Endothelial cell of umbilical vein (primary cell): ENCODE measurements around the gene GNAT1.

ENCODE experiments used
- CTCF ChIP-seq, 2 donors: IDR thresholded peaks; 1 replicate in 1 of 2; 2 replicates in 1 of 2; pipeline ENCODE4 v1.5.1; 2011; ENCODE audit warnings: low read length in 2 of 2, mild to moderate bottlenecking in 2 of 2, moderate library complexity in 2 of 2, control low read depth in 1 of 2, inconsistent platforms in 1 of 2, low read depth in 1 of 2; ENCODE audit not compliant: insufficient read depth in 1 of 2; ENCODE audit errors: extremely low read depth in 1 of 2
- EZH2 ChIP-seq: IDR thresholded peaks from 2 replicates; pipeline ENCODE4 v1.6.1; 2012; ENCODE audit warnings: borderline replicate concordance, low read depth, mild to moderate bottlenecking, moderate library complexity, low read length, inconsistent platforms; ENCODE audit not compliant: severe bottlenecking
- FOS ChIP-seq: IDR thresholded peaks from 2 replicates; pipeline ENCODE4 v1.6.1; 2011; ENCODE audit warnings: mild to moderate bottlenecking, low read length, moderate library complexity, borderline replicate concordance; ENCODE audit not compliant: insufficient read depth
- GATA2 ChIP-seq: IDR thresholded peaks from 2 replicates; pipeline ENCODE4 v1.7.0; 2011; ENCODE audit warnings: low read depth, mild to moderate bottlenecking, moderate library complexity, mixed read lengths, low read length; ENCODE audit not compliant: insufficient read length, insufficient read depth
- JUN ChIP-seq: IDR thresholded peaks from 2 replicates; pipeline ENCODE4 v1.6.1; 2011; ENCODE audit warnings: borderline replicate concordance, low read depth; ENCODE audit not compliant: insufficient read length, insufficient read depth
- MAX ChIP-seq: IDR thresholded peaks from 2 replicates; pipeline ENCODE4 v1.6.1; 2011; ENCODE audit not compliant: insufficient read depth, insufficient read length
- MYC ChIP-seq: IDR thresholded peaks from one replicate; pipeline ENCODE4 v1.6.1; 2011; ENCODE audit warnings: mild to moderate bottlenecking, low read depth, low read length
- POLR2A ChIP-seq: IDR thresholded peaks from 2 replicates; pipeline ENCODE4 v1.6.1; 2012; ENCODE audit warnings: low read depth, mild to moderate bottlenecking, control low read depth, low read length
- POLR2AphosphoS5 ChIP-seq: IDR thresholded peaks from 2 replicates; pipeline ENCODE4 v1.6.1; 2012; ENCODE audit warnings: low read depth, mild to moderate bottlenecking, control low read depth, low read length, moderate library complexity; ENCODE audit not compliant: insufficient read depth

- TF ChIP-seq CTCF (IDR thresholded peaks at IDR 0.05; ENCODE audit: extremely low read depth in 1 of 2, insufficient read depth in 1 of 2, low read depth in 1 of 2, low read length in 2 of 2) (no peak), EZH2 (no peak), POLR2A (no peak), MAX (no peak), JUN (no peak), POLR2AphosphoS5 (no peak), FOS (no peak), GATA2 (no peak), MYC (no peak)
These were observed 24.2 kb upstream of the GNAT1 start for GRCh38 chr3:50167069-50167840.
